ENCODE results near the gene STING1.
"Not testable (repeated sequence)": the region's sequence is repeated elsewhere in the genome, so short reads cannot be mapped to it uniquely, and the experiment has no call there.

GRCh38 chr5:139478657-139479423 is 3.7 kb downstream of the STING1 start:
- TF ChIP-seq ZNF274 (IDR thresholded peaks at IDR 0.05; ENCODE audit: low read depth, low read length); YY1 (IDR thresholded peaks at IDR 0.05; ENCODE audit: insufficient read depth, insufficient read length); SUZ12 (IDR thresholded peaks at IDR 0.05; ENCODE audit: extremely low read depth, insufficient read depth, insufficient read length): not testable (repeated sequence)

Measured in NT2/D1 (cell line).